ENCODE results near the gene SET.

The SET gene

GRCh38 chr9:128732576-128732975 lies 43.6 kb downstream of the SET start:
- no peak for DNase-seq

- peak in 1 of 2 donors; percentile 32 for DNase-seq
Measured at GRCh38 chr9:128733256-128733655, 44.2 kb downstream of the SET start.

GRCh38 chr9:128735373-128735772 lies 46.4 kb downstream of the SET start:
- no peak for DNase-seq

- DNase-seq = no peak
Measured at GRCh38 chr9:128742401-128742800, 53.4 kb downstream of the SET start.

DNA sequence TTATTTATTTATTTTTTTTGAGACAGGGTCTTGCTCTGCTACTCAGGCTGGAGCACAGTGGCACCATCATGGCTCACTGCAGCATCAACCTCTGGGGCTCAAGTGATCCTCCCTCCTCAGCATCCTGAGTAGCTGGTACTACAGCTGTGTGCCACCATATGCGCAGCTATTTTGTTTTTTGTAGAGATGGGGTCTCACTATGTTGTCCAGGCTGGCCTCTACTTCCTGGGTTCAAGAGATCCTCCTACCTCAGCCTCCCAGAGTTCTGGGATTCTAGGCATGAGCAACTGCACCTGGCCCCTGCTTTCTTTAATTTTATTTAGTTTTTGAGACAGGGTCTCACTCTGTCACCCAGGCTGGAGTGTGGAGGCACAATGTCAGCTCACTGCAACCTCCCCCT lies 54.4 kb downstream of the SET start:
- no peak for DNase-seq

Measured in stimulated activated CD4-positive, alpha-beta T cell treated with anti-CD3 and anti-CD28 coated beads, Interleukin-2, amount 100 ng/mL, for 24 hours (primary cell).